HG03342 (cell line): Measurements from ENCODE around the gene UBTF.

Source experiments
- ATAC-seq: cut with Tn5 transposase; IDR thresholded peaks from one replicate; pipeline ENCODE4 v1.9.1; 2021; ENCODE audit warnings: mild to moderate bottlenecking, moderate library complexity; ENCODE audit not compliant: unreplicated experiment

The UBTF gene

DNA sequence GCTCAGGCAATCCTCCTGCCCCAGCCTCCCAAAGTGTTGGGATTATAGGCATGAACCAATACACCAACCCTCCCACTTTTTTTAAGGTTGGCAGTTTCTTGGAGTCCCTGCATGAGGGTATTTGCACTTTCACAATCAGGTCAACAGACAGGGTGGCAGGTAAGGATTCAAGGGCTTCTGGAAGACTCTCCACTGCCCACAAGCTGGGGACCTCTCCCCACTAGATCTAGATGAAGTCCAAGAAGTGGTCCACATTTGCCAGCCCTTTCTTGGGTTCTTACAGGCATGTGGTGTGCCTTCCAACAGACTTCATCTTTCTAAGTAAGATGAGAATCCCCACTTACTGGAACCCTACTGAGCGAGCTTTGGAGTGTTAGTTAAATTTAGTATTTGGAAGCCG lies 45.0 kb downstream of the UBTF start:
- ATAC-seq, result no peak

GRCh38 chr17:44171931-44172455 lies 47.5 kb downstream of the UBTF start:
- no peak for ATAC-seq

- ATAC-seq, result no peak
These were observed 48.8 kb downstream of the UBTF start, which contains the start of gene ASB16 for GRCh38 chr17:44170499-44171201. TSS of gene ASB16 (plus strand) at chr17:44170704. CDS start at chr17:44170790, 86 bp downstream.

GRCh38 chr17:44170135-44170498 lies 49.4 kb downstream of the UBTF start:
- no peak for ATAC-seq

- no peak for ATAC-seq
These were observed 52.2 kb downstream of the UBTF start for GRCh38 chr17:44167181-44167861.

GRCh38 chr17:44164476-44164875 lies 55.0 kb downstream of the UBTF start:
- ATAC-seq, result no peak

- no peak for ATAC-seq
These were observed 59.8 kb downstream of the UBTF start for GRCh38 chr17:44159519-44160210.

GRCh38 chr17:44155488-44155887 lies 64.0 kb downstream of the UBTF start:
- ATAC-seq, result no peak
